Neural cell (in vitro differentiated cells): ENCODE data around the gene RPLP2.

Experiments
- CTCF ChIP-seq: fragments of 450-650 bp; IDR thresholded peaks from 2 replicates; pipeline ENCODE4 v1.5.1; 2014; ENCODE audit warnings: antibody characterized with exemption, mild to moderate bottlenecking, moderate library complexity; ENCODE audit not compliant: poor library complexity, severe bottlenecking
- EP300 ChIP-seq: fragments of 450-650 bp; conservative IDR thresholded peaks from 2 replicates; pipeline ENCODE4 v1.6.1; 2014; ENCODE audit warnings: antibody characterized with exemption, mild to moderate bottlenecking, moderate library complexity; ENCODE audit not compliant: poor library complexity, severe bottlenecking
- EZH2 ChIP-seq: fragments of 200-600, 300-800 bp; shearing (Covaris generic), sonication (generic); IDR thresholded peaks from 2 replicates; pipeline ENCODE4 v1.6.1; 2014; ENCODE audit warnings: antibody characterized with exemption, low read length, borderline replicate concordance, mild to moderate bottlenecking; ENCODE audit not compliant: insufficient read depth, poor library complexity, severe bottlenecking
- MXI1 ChIP-seq: fragments of 450-650 bp; conservative IDR thresholded peaks from 2 replicates; pipeline ENCODE4 v1.6.1; 2014; ENCODE audit warnings: antibody characterized with exemption, mild to moderate bottlenecking; ENCODE audit not compliant: poor library complexity, severe bottlenecking
- POLR2AphosphoS5 ChIP-seq: IDR thresholded peaks from 2 replicates; pipeline ENCODE4 v1.6.1; 2012
- RAD21 ChIP-seq: fragments of 450-650 bp; conservative IDR thresholded peaks from 2 replicates; pipeline ENCODE4 v1.6.1; 2014; ENCODE audit warnings: antibody characterized with exemption, mild to moderate bottlenecking, moderate library complexity
- REST ChIP-seq: IDR thresholded peaks from 2 replicates; pipeline ENCODE4 v1.6.1; 2012; ENCODE audit warnings: borderline replicate concordance
- SMC3 ChIP-seq: fragments of 450-650 bp; conservative IDR thresholded peaks from 2 replicates; pipeline ENCODE4 v1.6.1; 2014; ENCODE audit warnings: antibody characterized with exemption, mild to moderate bottlenecking, moderate library complexity; ENCODE audit not compliant: poor library complexity
- TAF1 ChIP-seq: IDR thresholded peaks from 2 replicates; pipeline ENCODE4 v1.6.1; 2012; ENCODE audit warnings: low read depth

DNA sequence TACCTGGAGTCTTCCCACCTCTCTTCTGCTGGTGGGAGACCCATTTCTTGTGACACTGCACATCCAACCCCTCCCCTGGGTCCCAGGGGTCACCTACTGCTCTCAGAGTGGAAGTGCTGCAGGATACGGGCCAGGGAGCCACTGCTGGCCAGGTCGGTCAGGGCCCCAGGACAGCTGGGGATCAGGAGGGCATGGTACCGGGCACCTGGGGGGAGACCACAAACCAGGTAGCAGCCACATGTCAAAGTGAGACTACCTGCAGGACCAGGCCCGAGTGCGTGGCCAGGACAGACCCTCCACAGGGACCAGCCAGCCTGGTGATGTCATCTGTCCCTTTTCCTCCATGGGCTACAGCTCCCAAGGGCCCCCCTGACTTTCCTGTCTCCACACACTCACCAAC is 36.3 kb upstream of the RPLP2 start:
- no peak for TF ChIP-seq MXI1
- no peak for TF ChIP-seq REST
- no peak for TF ChIP-seq CTCF
- no peak for TF ChIP-seq EZH2
- TF ChIP-seq POLR2AphosphoS5: no peak
- TF ChIP-seq EP300: no peak
- no peak for TF ChIP-seq RAD21
- no peak for TF ChIP-seq SMC3
- TF ChIP-seq TAF1: no peak
